Fibroblast of mammary gland (primary cell): ENCODE measurements around the gene DUSP14.
A peak's percentile ranks its signal among the peaks of the same experiment; 100 is the strongest.
"Not testable (repeated sequence)": the region's sequence is repeated elsewhere in the genome, so short reads cannot be mapped to it uniquely, and the experiment has no call there.

ENCODE experiments used
- DNase-seq: peaks from one replicate; pipeline ENCODE4 v3.0.0-alpha.2; 2010; ENCODE audit warnings: low read depth
- H3K4me3 ChIP-seq: 2 replicates; pipeline ENCODE4 v1.5.1; 2011; ENCODE audit warnings: low read depth, mild to moderate bottlenecking, low read length, moderate library complexity; ENCODE audit not compliant: control insufficient read depth
- CTCF ChIP-seq: conservative IDR thresholded peaks from 2 replicates; pipeline ENCODE4 v1.5.1; 2011; ENCODE audit warnings: low read depth, low read length, inconsistent platforms; ENCODE audit not compliant: control insufficient read depth, insufficient read depth

DUSP14 gene

DNA sequence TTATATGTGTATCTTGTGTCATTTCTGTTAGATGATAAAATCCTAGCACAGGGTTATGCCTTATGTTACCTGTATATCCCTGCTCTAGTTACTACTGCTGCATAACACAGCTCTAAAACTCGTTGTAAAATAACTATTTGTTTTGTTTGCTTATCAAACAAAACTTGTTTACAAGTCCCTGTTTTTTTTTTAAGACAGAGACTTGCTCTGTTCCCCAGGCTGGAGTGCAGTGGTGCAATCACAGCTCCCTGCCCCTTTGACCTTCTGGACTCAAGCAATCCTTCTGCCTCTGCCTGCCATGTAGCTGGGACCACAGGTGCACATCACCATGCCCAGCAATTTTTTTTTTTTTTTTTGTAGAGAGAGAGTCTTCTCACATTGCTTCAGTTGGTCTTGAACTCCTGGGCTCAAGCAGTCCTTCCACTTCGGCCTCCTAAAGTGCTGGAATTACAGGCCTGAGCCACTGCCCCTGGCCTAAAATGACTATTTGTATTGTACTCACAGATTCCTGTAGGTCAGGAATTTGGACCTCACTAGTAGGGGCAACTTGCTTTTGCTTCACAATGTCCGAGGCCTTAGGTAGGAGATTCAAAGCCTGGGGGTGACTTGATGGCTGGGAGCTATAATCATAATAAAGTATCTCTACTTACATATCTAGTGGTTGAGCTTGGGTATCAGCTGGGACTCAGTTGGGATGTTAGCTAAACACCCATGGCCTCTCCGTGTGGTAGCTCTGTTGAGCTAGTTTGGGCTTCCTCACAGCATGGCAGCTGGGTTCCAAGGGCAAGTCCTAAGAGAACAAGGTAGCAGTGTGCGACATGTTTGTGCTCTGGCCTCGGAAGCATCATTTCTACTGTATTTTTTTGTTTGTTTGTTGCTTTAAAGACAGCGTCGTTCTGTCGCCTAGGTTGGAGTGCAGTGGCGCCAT, 12.6 kb downstream of the DUSP14 start:
- TF ChIP-seq CTCF = no peak
- no peak overlapping the region for H3K4me3 ChIP-seq
- no peak for DNase-seq

DNA sequence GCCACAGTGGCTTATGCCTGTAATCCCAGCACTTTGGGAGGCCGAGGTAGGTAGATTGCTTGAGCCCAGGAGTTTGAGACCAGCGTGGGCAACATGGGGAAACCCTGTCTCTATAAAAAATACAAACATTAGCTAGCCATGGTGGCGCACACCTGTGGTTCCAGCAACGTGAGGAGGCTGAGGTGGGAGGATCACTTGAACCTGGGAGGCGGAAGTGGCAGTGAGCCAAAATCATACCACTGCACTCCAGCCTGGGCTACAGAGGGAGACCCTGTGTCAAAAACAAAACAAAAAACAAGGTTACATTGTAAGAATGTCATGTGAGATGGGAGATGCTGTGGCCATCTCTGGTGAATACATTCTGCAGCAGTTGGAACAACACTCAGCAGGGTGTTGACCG, 13.5 kb downstream of the DUSP14 start:
- H3K4me3 ChIP-seq = no peak overlapping the region
- no peak for DNase-seq
- no peak for TF ChIP-seq CTCF

DNA sequence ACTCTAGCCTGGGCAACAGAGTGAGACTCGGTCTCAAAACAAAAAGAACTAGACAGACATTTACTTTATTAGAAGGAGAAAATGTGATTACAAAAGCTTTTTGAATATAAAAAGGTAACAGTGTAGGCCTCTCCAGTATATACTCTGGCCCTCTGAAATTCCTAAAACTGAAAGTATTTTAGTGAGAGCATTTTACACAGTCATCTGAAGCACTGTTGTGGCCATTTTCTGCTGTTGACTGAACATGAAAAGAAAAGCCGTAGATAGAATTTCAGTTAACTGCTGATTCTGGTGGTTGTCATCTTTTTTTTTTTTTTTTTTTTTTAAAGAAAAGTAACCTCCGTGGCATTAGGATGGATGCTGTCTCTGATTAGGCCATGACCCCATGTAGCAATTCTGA, 15.6 kb downstream of the DUSP14 start:
- TF ChIP-seq CTCF = no peak
- DNase-seq = no peak
- no peak overlapping the region for H3K4me3 ChIP-seq

DNA sequence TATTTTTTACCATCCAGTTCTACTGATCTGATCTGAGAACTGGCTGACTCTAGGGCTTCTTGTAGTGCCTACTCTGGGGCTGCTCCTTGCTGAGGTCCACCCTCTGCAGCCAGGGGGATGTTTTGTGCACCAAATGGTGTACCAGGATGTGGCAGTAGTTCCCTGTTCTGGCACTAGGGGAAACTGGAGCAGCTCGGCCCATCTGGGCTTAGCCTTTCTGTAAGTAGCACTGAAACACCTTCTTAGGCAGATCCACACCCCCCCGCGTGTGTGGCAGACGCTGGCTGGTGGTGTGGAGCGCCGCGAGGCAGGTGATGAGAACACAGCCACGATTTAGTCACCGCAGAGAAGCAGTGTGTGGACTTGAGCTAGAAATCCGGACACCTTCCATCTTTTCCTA, 17.0 kb downstream of the DUSP14 start:
- peak; percentile 61 for TF ChIP-seq CTCF
- H3K4me3 ChIP-seq = no peak overlapping the region
- peak; percentile 51 for DNase-seq

DNA sequence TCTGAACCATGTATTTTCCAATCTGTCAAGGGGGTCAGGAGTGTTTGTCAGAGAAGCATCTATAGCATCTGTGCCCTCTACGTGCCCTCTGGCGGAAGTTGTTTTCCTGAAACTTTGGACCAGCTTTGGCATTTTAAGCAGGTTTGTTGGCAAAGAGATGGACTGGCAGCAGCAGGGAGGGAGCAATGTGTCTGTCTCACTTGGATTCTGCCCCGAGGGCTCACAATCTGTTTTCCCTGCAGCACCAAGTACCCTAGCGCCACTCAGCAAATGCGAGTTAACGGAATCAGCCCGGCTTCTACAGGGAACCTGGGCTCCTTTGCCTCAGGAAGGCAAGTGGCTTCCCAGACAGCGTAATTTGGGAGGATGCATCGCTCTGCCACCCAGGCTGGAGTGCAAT, 17.4 kb downstream of the DUSP14 start:
- DNase-seq = no peak
- TF ChIP-seq CTCF = no peak

GRCh38 chr17:37510056-37510455, 20.4 kb downstream of the DUSP14 start:
- TF ChIP-seq CTCF = no peak
- no peak overlapping the region for H3K4me3 ChIP-seq
- DNase-seq = no peak

More for the DNA sequence above, 17.4 kb downstream of the DUSP14 start:
- H3K4me3 ChIP-seq = no peak overlapping the region

- not testable (repeated sequence) for H3K4me3 ChIP-seq, DNase-seq
Measured at GRCh38 chr17:37511642-37512041, 22.0 kb downstream of the DUSP14 start.
